Hepatic stellate cell (primary cell): ENCODE data around the gene LRRC23.
"Not testable (repeated sequence)": the region's sequence is repeated elsewhere in the genome, so short reads cannot be mapped to it uniquely, and the experiment has no call there.

Experiments used
- DNase-seq: peaks from one replicate; pipeline ENCODE4 v3.0.0; 2011; ENCODE audit warnings: low spot score

The LRRC23 gene

GRCh38 chr12:6904280-6905276 lies at the start of gene LRRC23:
LRRC23 (plus strand) TSS chr12:6904822; CDS start chr12:6905634, 812 bp downstream.
- DNase-seq: peak; percentile 91

- no peak for DNase-seq
Measured at GRCh38 chr12:6855322-6855721, 49.3 kb upstream of the LRRC23 start.

- no peak for DNase-seq
Measured at GRCh38 chr12:6858799-6859198, 45.8 kb upstream of the LRRC23 start.

- no peak for DNase-seq
Measured at GRCh38 chr12:6860116-6860515, 44.5 kb upstream of the LRRC23 start.

GRCh38 chr12:6860942-6861341 lies 43.7 kb upstream of the LRRC23 start:
- DNase-seq: no peak

GRCh38 chr12:6861391-6861790 lies 43.2 kb upstream of the LRRC23 start:
- no peak for DNase-seq

- no peak for DNase-seq
Measured at GRCh38 chr12:6863033-6863432, 41.6 kb upstream of the LRRC23 start.

GRCh38 chr12:6863586-6864321 lies 40.9 kb upstream of the LRRC23 start:
- DNase-seq: peak; percentile 21

- not testable (repeated sequence) for DNase-seq
Measured at GRCh38 chr12:6865307-6865706, 39.3 kb upstream of the LRRC23 start.

- DNase-seq: no peak
Measured at GRCh38 chr12:6866163-6866919, 38.3 kb upstream of the LRRC23 start.

GRCh38 chr12:6866920-6867412 lies 37.7 kb upstream of the LRRC23 start:
- peak; percentile 27 for DNase-seq

GRCh38 chr12:6867413-6868210 lies 37.0 kb upstream of the LRRC23 start, which contains the start of gene TPI1:
TPI1 (plus strand) TSS chr12:6867531; CDS start chr12:6867567, 36 bp downstream.
- peak; percentile 91 for DNase-seq

GRCh38 chr12:6868211-6869048 lies 36.2 kb upstream of the LRRC23 start:
- DNase-seq: peak; percentile 48

- DNase-seq: peak; percentile 83
Measured at GRCh38 chr12:6869049-6870021, 35.3 kb upstream of the LRRC23 start.

GRCh38 chr12:6870304-6870703 lies 34.3 kb upstream of the LRRC23 start:
- not testable (repeated sequence) for DNase-seq

GRCh38 chr12:6871052-6871957 lies 33.3 kb upstream of the LRRC23 start:
- DNase-seq: peak; percentile 44
